Myometrial cell (primary cell): Measurements from ENCODE around the gene HEBP2. TPM values are rescaled to one million over a fixed set of nuclear protein-coding genes. Genes with fewer than 3 reads are reported as not detected.

Source experiments
- total RNA-seq: library from RNA; depleted of rRNA; stranded (reverse); fragments of >200 nt; gene quantifications from 2 replicates; pipeline ENCODE4 v1.2.3, GENCODE V29; 2015

HEBP2 gene
- total RNA-seq: 33.5 and 47.0 TPM in 2 replicates

GRCh38 chr6:138403801-138404665 lies at the start of gene HEBP2:
Gene HEBP2 (plus strand): TSS chr6:138404223. CDS start chr6:138404496, 273 bp downstream.

GRCh38 chr6:138377844-138378243 lies 26.2 kb upstream of the HEBP2 start, which contains the start of gene SMIM28:
Gene SMIM28 (plus strand): TSS chr6:138377905. CDS start chr6:138378073, 168 bp downstream.

Other genes starting within 250 kb of the HEBP2 start
- under 0.01 TPM in 2 replicates for gene ARFGEF3, start 242.3 kb upstream of the HEBP2 start, total RNA-seq
- not detected in 2 replicates for gene PBOV1, start 185.7 kb upstream of the HEBP2 start, total RNA-seq
- not detected in 2 replicates for gene SMIM28, start 26.3 kb upstream of the HEBP2 start, total RNA-seq
- 0.29 and 0.89 TPM in 2 replicates for gene NHSL1, start 95.3 kb downstream of the HEBP2 start, total RNA-seq